KMS-11 (cell line): Measurements from ENCODE around the gene OR8A1.

Experiments used
- H2AFZ ChIP-seq: fragments of 200-600 bp; sonication (generic); 2 replicates; pipeline ENCODE4 v1.6.1; 2016; ENCODE audit warnings: antibody characterized with exemption, mixed run types, low read depth
- H3K27ac ChIP-seq: fragments of 200-600 bp; sonication (generic); 2 replicates; pipeline ENCODE4 v1.6.1; 2016; ENCODE audit warnings: mild to moderate bottlenecking, mixed run types
- H3K27me3 ChIP-seq: fragments of 200-600 bp; sonication (generic); 2 replicates; pipeline ENCODE4 v1.6.1; 2017; ENCODE audit warnings: mild to moderate bottlenecking, low read depth, mixed run types, moderate library complexity; ENCODE audit not compliant: insufficient read depth
- H3K36me3 ChIP-seq: fragments of 200-600 bp; sonication (generic); 2 replicates; pipeline ENCODE4 v1.6.1; 2017; ENCODE audit warnings: mild to moderate bottlenecking, mixed run types; ENCODE audit not compliant: insufficient read depth
- H3K4me1 ChIP-seq: fragments of 200-600 bp; sonication (generic); 2 replicates; pipeline ENCODE4 v1.6.1; 2016; ENCODE audit warnings: mild to moderate bottlenecking, low read depth, mixed run types; ENCODE audit not compliant: poor library complexity, severe bottlenecking
- H3K4me2 ChIP-seq: fragments of 200-600 bp; sonication (generic); 2 replicates; pipeline ENCODE4 v1.7.0; 2016; ENCODE audit warnings: mild to moderate bottlenecking, mixed run types
- H3K4me3 ChIP-seq: fragments of 200-600 bp; sonication (generic); IDR thresholded peaks from 2 replicates; pipeline ENCODE4 v1.6.1; 2017; ENCODE audit warnings: low read depth, low read length, mixed read lengths; ENCODE audit not compliant: insufficient read depth
- H3K79me2 ChIP-seq: fragments of 200-600 bp; sonication (generic); 2 replicates; pipeline ENCODE4 v1.6.1; 2016; ENCODE audit warnings: low read depth, mixed run types; ENCODE audit not compliant: insufficient read depth
- H3K9ac ChIP-seq: fragments of 200-600 bp; sonication (generic); 2 replicates; pipeline ENCODE4 v1.6.1; 2016; ENCODE audit warnings: mild to moderate bottlenecking, mixed run types
- H4K20me1 ChIP-seq: fragments of 200-600 bp; sonication (generic); 2 replicates; pipeline ENCODE4 v1.6.1; 2016; ENCODE audit warnings: mild to moderate bottlenecking, mixed run types; ENCODE audit not compliant: insufficient read depth
- CTCF ChIP-seq: fragments of 200-600 bp; sonication (generic); conservative IDR thresholded peaks from 2 replicates; pipeline ENCODE4 v1.6.1; 2017; ENCODE audit warnings: low read depth, mild to moderate bottlenecking, antibody characterized with exemption, low read length, moderate library complexity, mixed read lengths

OR8A1 gene

GRCh38 chr11:124556828-124557227 is 13.0 kb upstream of the OR8A1 start:
- H3K36me3 ChIP-seq: no peaks in the 10 kb centered on the region
- no peak overlapping the region for H3K27ac ChIP-seq
- no peak overlapping the region for H3K4me3 ChIP-seq
- H3K9ac ChIP-seq: no peak overlapping the region
- H2AFZ ChIP-seq: no peak overlapping the region
- no peaks in the 10 kb centered on the region for H3K27me3 ChIP-seq
- no peak overlapping the region for H3K4me2 ChIP-seq
- H4K20me1 ChIP-seq: no peaks in the 10 kb centered on the region
- H3K4me1 ChIP-seq: no peaks in the 10 kb centered on the region
- TF ChIP-seq CTCF: no peak
- no peaks in the 10 kb centered on the region for H3K79me2 ChIP-seq

GRCh38 chr11:124570160-124570559 is 363 bp downstream of the OR8A1 start:
- H3K4me3 ChIP-seq: no peak overlapping the region
- no peak for TF ChIP-seq CTCF
- no peak overlapping the region for H3K27ac ChIP-seq
- no peaks in the 10 kb centered on the region for H3K36me3 ChIP-seq
- H3K27me3 ChIP-seq: no peaks in the 10 kb centered on the region
- H3K4me1 ChIP-seq: no peaks in the 10 kb centered on the region
- H3K9ac ChIP-seq: no peak overlapping the region
- H2AFZ ChIP-seq: no peak overlapping the region
- no peaks in the 10 kb centered on the region for H3K79me2 ChIP-seq
- no peaks in the 10 kb centered on the region for H4K20me1 ChIP-seq
- H3K4me2 ChIP-seq: no peak overlapping the region

GRCh38 chr11:124577716-124578427 is 8.1 kb downstream of the OR8A1 start:
- no peak overlapping the region for H3K9ac ChIP-seq
- no peaks in the 10 kb centered on the region for H4K20me1 ChIP-seq
- no peak overlapping the region for H3K4me2 ChIP-seq
- H3K79me2 ChIP-seq: no peaks in the 10 kb centered on the region
- H3K4me1 ChIP-seq: no peaks in the 10 kb centered on the region
- TF ChIP-seq CTCF: no peak
- H3K4me3 ChIP-seq: no peak overlapping the region
- no peaks in the 10 kb centered on the region for H3K27me3 ChIP-seq
- H3K27ac ChIP-seq: no peak overlapping the region
- no peaks in the 10 kb centered on the region for H3K36me3 ChIP-seq
- no peak overlapping the region for H2AFZ ChIP-seq

- Histone ChIP-seq H3K4me3 (no peak overlapping the region), H3K36me3 (no peaks in the 10 kb centered on the region), H3K27me3 (no peaks in the 10 kb centered on the region), H3K4me1 (no peaks in the 10 kb centered on the region), H3K9ac (no peak overlapping the region), H2AFZ (no peak overlapping the region), H3K27ac (no peak overlapping the region), H3K4me2 (no peak overlapping the region), H4K20me1 (no peaks in the 10 kb centered on the region), H3K79me2 (no peaks in the 10 kb centered on the region)
- no peak for TF ChIP-seq CTCF
These were observed 9.0 kb downstream of the OR8A1 start for GRCh38 chr11:124578761-124579160.
